BLaER1 treated with 17β-estradiol and CSF1 and Interleukin-3, amounts not matched to agents 10 nM and 100 nM (cell line): ENCODE measurements around the gene PIR.

Source experiments
- H3K27ac ChIP-seq, 11 experiments: shearing (Covaris generic); formaldehyde crosslinking; 2 replicates each; pipeline ENCODE4 v1.8.1; 2022
- H3K27me3 ChIP-seq, 11 experiments: shearing (Covaris generic); formaldehyde crosslinking; 2 replicates each; pipeline ENCODE4 v1.8.1; 2022
- H3K36me3 ChIP-seq, 11 experiments: shearing (Covaris generic); formaldehyde crosslinking; 2 replicates each; pipeline ENCODE4 v1.8.1; 2022
- H3K4me1 ChIP-seq, 10 experiments: shearing (Covaris generic); formaldehyde crosslinking; 2 replicates each; pipeline ENCODE4 v1.8.1; 2022
- H3K4me2 ChIP-seq, 11 experiments: shearing (Covaris generic); formaldehyde crosslinking; 2 replicates each; pipeline ENCODE4 v1.8.1; 2022
- H3K4me3 ChIP-seq, 10 experiments: shearing (Covaris generic); formaldehyde crosslinking; 2 replicates each; pipeline ENCODE4 v1.8.1; 2022
- H3K9ac ChIP-seq, 11 experiments: shearing (Covaris generic); formaldehyde crosslinking; 2 replicates each; pipeline ENCODE4 v1.8.1; 2022
- H3K9me3 ChIP-seq, 11 experiments: shearing (Covaris generic); formaldehyde crosslinking; replicated peaks in 1 of 11; 2 replicates each; pipeline ENCODE4 v1.8.1; 2022
- H4K20me1 ChIP-seq, 11 experiments: shearing (Covaris generic); formaldehyde crosslinking; 2 replicates each; pipeline ENCODE4 v1.8.1; 2022
- Cebpa-rat ChIP-seq, 11 experiments: shearing (Covaris generic); IDR thresholded peaks; 2 replicates each; pipeline ENCODE4 v1.8.1; 2022

Gene PIR

GRCh38 chrX:15395789-15396188 is 97.3 kb downstream of the PIR start:
- no peaks in the 10 kb centered on the region for H3K36me3 ChIP-seq
- no peak overlapping the region for H3K27ac ChIP-seq
- H3K4me1 ChIP-seq: no peaks in the 10 kb centered on the region
- H3K9me3 ChIP-seq: no peaks in the 10 kb centered on the region
- no peak overlapping the region for H3K9ac ChIP-seq
- H3K4me2 ChIP-seq: no peak overlapping the region
- H4K20me1 ChIP-seq: peaks cover 0 to 6% (median 0%) of the 10 kb centered on the region in 11 experiments; a peak in 3 of 22 replicates
- TF ChIP-seq Cebpa-rat (IDR thresholded peaks at IDR 0.05): no peak
- H3K4me3 ChIP-seq: no peak overlapping the region
- H3K27me3 ChIP-seq: peaks cover 85 to 97% (median 92%) of the 10 kb centered on the region in 11 experiments

- TF ChIP-seq Cebpa-rat (IDR thresholded peaks at IDR 0.05): no peak
- no peaks in the 10 kb centered on the region for H3K9me3 ChIP-seq
- no peaks in the 10 kb centered on the region for H3K36me3 ChIP-seq
- no peaks in the 10 kb centered on the region for H3K4me1 ChIP-seq
- peaks cover 81 to 97% (median 93%) of the 10 kb centered on the region in 11 experiments for H3K27me3 ChIP-seq
- H3K27ac ChIP-seq: no peak overlapping the region
- no peak overlapping the region for H3K4me3 ChIP-seq
- no peak overlapping the region for H3K9ac ChIP-seq
- peaks cover 0 to 6% (median 0%) of the 10 kb centered on the region in 11 experiments; a peak in 3 of 22 replicates for H4K20me1 ChIP-seq
- no peak overlapping the region for H3K4me2 ChIP-seq
Measured at GRCh38 chrX:15391850-15392249, 101.3 kb downstream of the PIR start.

DNA sequence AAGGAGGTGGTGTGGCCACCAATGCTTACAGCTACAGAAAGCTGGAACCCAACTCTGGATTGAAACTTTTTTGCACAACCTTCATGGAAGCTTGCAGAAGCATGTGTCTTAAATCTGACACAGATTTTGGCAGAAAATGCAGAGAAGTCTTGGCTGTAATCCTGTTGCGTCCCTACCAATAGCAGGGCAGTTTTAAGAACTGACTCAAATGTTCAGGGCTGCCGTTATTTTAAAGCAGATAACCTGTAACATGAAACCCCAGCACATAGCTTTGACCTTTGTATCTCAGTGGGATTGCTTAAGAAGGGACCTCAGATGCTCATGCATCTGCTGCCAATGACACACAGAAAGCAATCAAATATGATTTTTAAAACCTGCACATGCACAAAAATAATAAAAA is 108.8 kb downstream of the PIR start, which contains the start of gene VEGFD:
VEGFD (minus strand) TSS at position 110 of the 400 bp plus-strand sequence. CDS start 467 bp downstream, outside the sequence.
- H3K9me3 ChIP-seq: no peaks in the 10 kb centered on the region
- H4K20me1 ChIP-seq: peaks cover 0 to 11% (median 0%) of the 10 kb centered on the region in 11 experiments; a peak in 2 of 22 replicates
- no peak for TF ChIP-seq Cebpa-rat (IDR thresholded peaks at IDR 0.05)
- peaks cover 96 to 100% (median 100%) of the 10 kb centered on the region in 11 experiments for H3K27me3 ChIP-seq
- H3K4me2 ChIP-seq: no peak within 1 kb of the TSS
- no peaks in the 10 kb centered on the region for H3K4me1 ChIP-seq
- H3K36me3 ChIP-seq: no peaks in the 10 kb centered on the region
- H3K27ac ChIP-seq: no peak within 1 kb of the TSS
- H3K4me3 ChIP-seq: no peak within 1 kb of the TSS
- H3K9ac ChIP-seq: no peak within 1 kb of the TSS

DNA sequence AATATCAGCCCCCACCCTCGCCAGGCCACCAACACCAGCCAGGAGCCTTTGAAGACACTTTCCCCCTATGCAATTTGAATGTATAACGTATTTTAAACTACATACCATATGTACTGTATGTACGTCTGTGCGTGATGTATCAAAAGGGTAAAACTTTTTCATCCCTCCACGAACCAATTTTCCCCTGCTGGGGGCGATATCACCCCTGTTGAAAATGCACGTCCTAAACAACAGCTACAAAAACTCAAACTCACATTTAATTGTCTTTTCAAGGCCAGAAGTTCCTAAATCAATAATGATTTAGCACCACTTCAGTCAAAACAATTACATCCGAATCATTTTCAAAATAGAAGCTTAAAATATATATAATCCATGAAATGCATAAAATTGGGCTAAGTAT is 110.3 kb downstream of the PIR start:
- no peak overlapping the region for H3K4me2 ChIP-seq
- no peak overlapping the region for H3K4me3 ChIP-seq
- TF ChIP-seq Cebpa-rat (IDR thresholded peaks at IDR 0.05): no peak
- H3K36me3 ChIP-seq: no peaks in the 10 kb centered on the region
- peaks cover 0 to 11% (median 0%) of the 10 kb centered on the region in 11 experiments; a peak in 3 of 22 replicates for H4K20me1 ChIP-seq
- H3K27me3 ChIP-seq: peaks cover 97 to 100% (median 100%) of the 10 kb centered on the region in 11 experiments
- H3K9ac ChIP-seq: no peak overlapping the region
- no peaks in the 10 kb centered on the region for H3K9me3 ChIP-seq
- no peak overlapping the region for H3K27ac ChIP-seq
- no peaks in the 10 kb centered on the region for H3K4me1 ChIP-seq

DNA sequence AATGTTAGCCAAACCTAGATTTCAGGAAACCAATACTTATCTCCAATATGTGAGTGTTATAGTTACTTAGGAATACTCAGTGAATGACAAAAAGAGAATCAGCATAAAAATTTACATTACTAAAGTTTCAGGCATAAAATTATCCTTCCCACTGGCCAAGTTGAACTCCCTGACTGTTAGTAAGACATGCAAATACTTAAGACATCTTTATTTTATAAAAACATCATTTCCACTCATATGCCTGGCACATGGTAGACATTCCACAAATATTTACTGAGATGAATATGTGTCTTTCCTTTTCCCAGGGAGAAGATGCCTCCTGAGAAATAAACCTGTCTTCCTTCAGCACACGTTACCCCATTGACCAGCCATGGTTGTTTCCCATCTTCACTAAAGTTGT is 116.2 kb downstream of the PIR start:
- Histone ChIP-seq H3K4me2 (no peak overlapping the region), H3K9me3 (peaks cover 0 to 16% (median 0%) of the 10 kb centered on the region in 11 experiments; a peak in 9 of 22 replicates), H4K20me1 (no peaks in the 10 kb centered on the region; a peak in 2 of 22 replicates), H3K27me3 (peaks cover 98 to 100% (median 100%) of the 10 kb centered on the region in 11 experiments), H3K4me3 (no peak overlapping the region), H3K9ac (no peak overlapping the region), H3K4me1 (no peaks in the 10 kb centered on the region), H3K27ac (no peak overlapping the region), H3K36me3 (no peaks in the 10 kb centered on the region)
- TF ChIP-seq Cebpa-rat (IDR thresholded peaks at IDR 0.05): no peak

- Histone ChIP-seq H3K27me3 (peaks cover 99 to 100% (median 100%) of the 10 kb centered on the region in 11 experiments), H3K9me3 (peaks cover 0 to 22% (median 0%) of the 10 kb centered on the region in 11 experiments; a peak in 9 of 22 replicates), H3K4me2 (no peak overlapping the region), H3K9ac (no peak overlapping the region), H3K4me1 (no peaks in the 10 kb centered on the region), H3K36me3 (no peaks in the 10 kb centered on the region), H4K20me1 (peaks cover 0 to 3% (median 0%) of the 10 kb centered on the region in 11 experiments; a peak in 3 of 22 replicates), H3K27ac (no peak overlapping the region), H3K4me3 (no peak overlapping the region)
- TF ChIP-seq Cebpa-rat (IDR thresholded peaks at IDR 0.05): no peak
Measured at GRCh38 chrX:15373976-15374375, 119.2 kb downstream of the PIR start.

DNA sequence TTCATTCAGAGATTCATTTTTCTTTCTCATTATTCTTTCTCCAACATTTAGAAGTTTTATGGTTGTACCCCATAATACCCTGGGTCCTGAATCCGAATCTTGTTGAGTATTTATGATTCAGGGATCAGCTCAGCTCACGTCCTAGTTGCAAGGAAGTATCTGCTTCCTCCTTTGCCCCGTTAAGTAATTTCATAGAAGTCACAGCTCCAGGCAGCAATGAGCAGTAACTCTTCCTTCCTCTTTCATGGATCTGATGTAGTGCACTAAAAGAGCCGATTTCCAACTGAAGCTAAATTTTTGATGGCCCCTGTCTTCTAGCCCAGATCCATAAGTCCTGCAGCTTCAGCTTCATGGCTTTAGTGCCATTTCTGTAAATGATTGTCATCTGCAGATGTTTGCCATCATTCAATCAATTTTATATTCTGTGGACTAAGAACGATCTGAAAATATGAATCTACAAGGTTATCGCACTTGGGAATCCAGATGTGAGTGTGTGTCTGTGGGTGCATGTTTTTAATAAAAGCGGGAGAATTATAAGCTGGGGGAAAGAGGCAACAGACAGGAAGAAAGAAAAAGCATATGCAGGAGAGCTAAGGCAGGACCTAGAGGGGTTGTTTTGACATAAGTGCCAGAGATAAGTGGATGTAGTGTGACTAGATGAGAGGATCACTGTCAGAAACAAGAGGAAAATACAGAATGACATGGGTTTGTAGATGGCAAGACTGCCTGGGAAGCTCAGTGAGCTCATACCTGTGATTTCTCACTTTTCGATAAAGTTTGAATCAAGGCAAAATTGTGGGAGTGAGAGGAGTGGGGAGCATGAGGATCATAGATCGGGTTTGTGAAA is 126.4 kb downstream of the PIR start:
- H3K27me3 ChIP-seq: peaks cover 94 to 100% (median 98%) of the 10 kb centered on the region in 11 experiments

DNA sequence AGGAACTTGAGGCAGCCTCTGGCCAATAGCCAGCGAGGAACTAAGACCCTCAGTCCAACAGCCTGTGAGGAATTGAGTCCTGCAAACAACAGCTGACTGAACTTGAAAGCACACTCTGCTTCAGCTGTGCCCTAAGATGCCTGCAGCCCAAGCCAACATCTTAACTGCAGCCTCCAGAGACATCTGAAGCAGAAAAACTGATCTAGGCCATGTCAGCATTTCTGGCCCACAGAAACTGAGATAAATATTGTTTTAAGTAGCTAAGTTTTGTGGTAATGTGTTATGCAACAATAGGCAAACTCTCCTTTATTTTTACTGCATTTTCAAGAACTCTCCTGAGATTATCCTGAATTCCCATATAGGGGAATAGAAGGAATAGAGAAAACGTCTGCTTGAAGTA is 133.4 kb downstream of the PIR start:
- H3K36me3 ChIP-seq: no peaks in the 10 kb centered on the region
- H3K27ac ChIP-seq: no peak overlapping the region
- peaks cover 91 to 100% (median 99%) of the 10 kb centered on the region in 11 experiments for H3K27me3 ChIP-seq
- no peak overlapping the region for H3K9ac ChIP-seq
- no peak overlapping the region for H3K4me3 ChIP-seq
- H3K9me3 ChIP-seq: peaks cover 0 to 11% (median 5%) of the 10 kb centered on the region in 11 experiments; a peak in 11 of 22 replicates
- no peak overlapping the region for H3K4me2 ChIP-seq
- peaks cover 0 to 4% (median 0%) of the 10 kb centered on the region in 11 experiments; a peak in 1 of 22 replicates for H4K20me1 ChIP-seq
- TF ChIP-seq Cebpa-rat (IDR thresholded peaks at IDR 0.05): no peak
- H3K4me1 ChIP-seq: no peaks in the 10 kb centered on the region

More for the DNA sequence above, 126.4 kb downstream of the PIR start:
- Histone ChIP-seq H3K4me2 (peak overlapping the region in 4 of 11 experiments; percentile 8 to 46 (median 24); a peak in 5 of 22 replicates), H3K27ac (no peak overlapping the region), H3K9me3 (0 out of 22 replicates have a peak, but pooled peaks cover 0 to 9% (median 0%) of the 10 kb centered on the region in 11 experiments), H3K4me1 (peaks cover 0 to 12% (median 0%) of the 10 kb centered on the region in 10 experiments; a peak in 4 of 20 replicates), H4K20me1 (peaks cover 0 to 3% (median 0%) of the 10 kb centered on the region in 11 experiments; a peak in 2 of 22 replicates), H3K36me3 (no peaks in the 10 kb centered on the region), H3K4me3 (no peak overlapping the region), H3K9ac (no peak overlapping the region)
- TF ChIP-seq Cebpa-rat (IDR thresholded peaks at IDR 0.05): no peak

GRCh38 chrX:15358533-15358932 is 134.6 kb downstream of the PIR start:
- Histone ChIP-seq H3K9ac (no peak overlapping the region), H3K9me3 (peaks cover 0 to 11% (median 5%) of the 10 kb centered on the region in 11 experiments; a peak in 11 of 22 replicates), H3K36me3 (no peaks in the 10 kb centered on the region), H3K4me1 (no peaks in the 10 kb centered on the region), H3K4me3 (no peak overlapping the region), H3K27ac (no peak overlapping the region), H3K27me3 (peaks cover 91 to 99% (median 98%) of the 10 kb centered on the region in 11 experiments), H4K20me1 (peaks cover 0 to 4% (median 0%) of the 10 kb centered on the region in 11 experiments; a peak in 1 of 22 replicates), H3K4me2 (no peak overlapping the region)
- TF ChIP-seq Cebpa-rat (IDR thresholded peaks at IDR 0.05): no peak
